ENCODE data around the gene NBPF26.
"Not testable (repeated sequence)": the region's sequence is repeated elsewhere in the genome, so short reads cannot be mapped to it uniquely, and the experiment has no call there.

Gene NBPF26

GRCh38 chr1:120858144-120858543 is 134.4 kb downstream of the NBPF26 start:
- H3K36me3 ChIP-seq (ENCODE audit: insufficient read depth, low read length); H3K4me2 ChIP-seq (ENCODE audit: low read length); H3K4me1 ChIP-seq (ENCODE audit: insufficient read depth, low read length, severe bottlenecking); H3K9ac ChIP-seq (ENCODE audit: low read length); H3K27ac ChIP-seq (ENCODE audit: low read depth, low read length, poor library complexity, severe bottlenecking); H4K20me1 ChIP-seq (ENCODE audit: insufficient read depth, low read length); H3K9me3 ChIP-seq (ENCODE audit: low read length); H3K79me2 ChIP-seq (ENCODE audit: insufficient read depth, low read length); H2AFZ ChIP-seq (ENCODE audit: low read length); H3K9me2 ChIP-seq (ENCODE audit: low read depth, low read length); H3K27me3 ChIP-seq (ENCODE audit: insufficient read depth, low read length); H3F3A ChIP-seq (ENCODE audit: insufficient read depth, low read length); H3K4me3 ChIP-seq (ENCODE audit: low read depth, low read length, poor library complexity, severe bottlenecking): not testable (repeated sequence)

GRCh38 chr1:120859615-120860234 is 136.0 kb downstream of the NBPF26 start:
- H4K20me1 ChIP-seq (ENCODE audit: insufficient read depth, low read length); H3K27me3 ChIP-seq (ENCODE audit: insufficient read depth, low read length); H3K4me2 ChIP-seq (ENCODE audit: low read length); H3K4me3 ChIP-seq (ENCODE audit: low read depth, low read length, poor library complexity, severe bottlenecking); H3K4me1 ChIP-seq (ENCODE audit: insufficient read depth, low read length, severe bottlenecking); H3K9ac ChIP-seq (ENCODE audit: low read length); H3K9me2 ChIP-seq (ENCODE audit: low read depth, low read length); H3K36me3 ChIP-seq (ENCODE audit: insufficient read depth, low read length); H3K9me3 ChIP-seq (ENCODE audit: low read length); H3F3A ChIP-seq (ENCODE audit: insufficient read depth, low read length); H3K79me2 ChIP-seq (ENCODE audit: insufficient read depth, low read length); H3K27ac ChIP-seq (ENCODE audit: low read depth, low read length, poor library complexity, severe bottlenecking); H2AFZ ChIP-seq (ENCODE audit: low read length): not testable (repeated sequence)

GRCh38 chr1:120878206-120878605 is 154.5 kb downstream of the NBPF26 start:
- H3K9ac ChIP-seq (ENCODE audit: low read length); H3K27me3 ChIP-seq (ENCODE audit: insufficient read depth, low read length); H3K9me3 ChIP-seq (ENCODE audit: low read length); H4K20me1 ChIP-seq (ENCODE audit: insufficient read depth, low read length); H3K4me3 ChIP-seq (ENCODE audit: low read depth, low read length, poor library complexity, severe bottlenecking); H2AFZ ChIP-seq (ENCODE audit: low read length); H3F3A ChIP-seq (ENCODE audit: insufficient read depth, low read length); H3K9me2 ChIP-seq (ENCODE audit: low read depth, low read length); H3K36me3 ChIP-seq (ENCODE audit: insufficient read depth, low read length); H3K27ac ChIP-seq (ENCODE audit: low read depth, low read length, poor library complexity, severe bottlenecking); H3K4me1 ChIP-seq (ENCODE audit: insufficient read depth, low read length, severe bottlenecking); H3K4me2 ChIP-seq (ENCODE audit: low read length); H3K79me2 ChIP-seq (ENCODE audit: insufficient read depth, low read length): not testable (repeated sequence)

GRCh38 chr1:120880056-120880455 is 156.3 kb downstream of the NBPF26 start:
- not testable (repeated sequence) for H4K20me1 ChIP-seq (ENCODE audit: insufficient read depth, low read length); H3K27ac ChIP-seq (ENCODE audit: low read depth, low read length, poor library complexity, severe bottlenecking); H3K4me1 ChIP-seq (ENCODE audit: insufficient read depth, low read length, severe bottlenecking); H3K4me2 ChIP-seq (ENCODE audit: low read length); H3F3A ChIP-seq (ENCODE audit: insufficient read depth, low read length); H3K27me3 ChIP-seq (ENCODE audit: insufficient read depth, low read length); H3K79me2 ChIP-seq (ENCODE audit: insufficient read depth, low read length); H3K36me3 ChIP-seq (ENCODE audit: insufficient read depth, low read length); H3K9me3 ChIP-seq (ENCODE audit: low read length); H3K9me2 ChIP-seq (ENCODE audit: low read depth, low read length); H2AFZ ChIP-seq (ENCODE audit: low read length); H3K9ac ChIP-seq (ENCODE audit: low read length); H3K4me3 ChIP-seq (ENCODE audit: low read depth, low read length, poor library complexity, severe bottlenecking)

GRCh38 chr1:120881934-120882333 is 158.2 kb downstream of the NBPF26 start:
- not testable (repeated sequence) for H3K27ac ChIP-seq (ENCODE audit: low read depth, low read length, poor library complexity, severe bottlenecking); H3K4me3 ChIP-seq (ENCODE audit: low read depth, low read length, poor library complexity, severe bottlenecking); H3K9me3 ChIP-seq (ENCODE audit: low read length); H3K27me3 ChIP-seq (ENCODE audit: insufficient read depth, low read length); H3K9ac ChIP-seq (ENCODE audit: low read length); H3K9me2 ChIP-seq (ENCODE audit: low read depth, low read length); H3K36me3 ChIP-seq (ENCODE audit: insufficient read depth, low read length); H3K4me2 ChIP-seq (ENCODE audit: low read length); H3F3A ChIP-seq (ENCODE audit: insufficient read depth, low read length); H3K4me1 ChIP-seq (ENCODE audit: insufficient read depth, low read length, severe bottlenecking); H2AFZ ChIP-seq (ENCODE audit: low read length); H4K20me1 ChIP-seq (ENCODE audit: insufficient read depth, low read length); H3K79me2 ChIP-seq (ENCODE audit: insufficient read depth, low read length)
